ENCODE results near the gene VTI1A.

- TF ChIP-seq EZH2phosphoT487 (IDR thresholded peaks at IDR 0.05; ENCODE audit: low read length): no peak
- TF ChIP-seq, protein P1, sequence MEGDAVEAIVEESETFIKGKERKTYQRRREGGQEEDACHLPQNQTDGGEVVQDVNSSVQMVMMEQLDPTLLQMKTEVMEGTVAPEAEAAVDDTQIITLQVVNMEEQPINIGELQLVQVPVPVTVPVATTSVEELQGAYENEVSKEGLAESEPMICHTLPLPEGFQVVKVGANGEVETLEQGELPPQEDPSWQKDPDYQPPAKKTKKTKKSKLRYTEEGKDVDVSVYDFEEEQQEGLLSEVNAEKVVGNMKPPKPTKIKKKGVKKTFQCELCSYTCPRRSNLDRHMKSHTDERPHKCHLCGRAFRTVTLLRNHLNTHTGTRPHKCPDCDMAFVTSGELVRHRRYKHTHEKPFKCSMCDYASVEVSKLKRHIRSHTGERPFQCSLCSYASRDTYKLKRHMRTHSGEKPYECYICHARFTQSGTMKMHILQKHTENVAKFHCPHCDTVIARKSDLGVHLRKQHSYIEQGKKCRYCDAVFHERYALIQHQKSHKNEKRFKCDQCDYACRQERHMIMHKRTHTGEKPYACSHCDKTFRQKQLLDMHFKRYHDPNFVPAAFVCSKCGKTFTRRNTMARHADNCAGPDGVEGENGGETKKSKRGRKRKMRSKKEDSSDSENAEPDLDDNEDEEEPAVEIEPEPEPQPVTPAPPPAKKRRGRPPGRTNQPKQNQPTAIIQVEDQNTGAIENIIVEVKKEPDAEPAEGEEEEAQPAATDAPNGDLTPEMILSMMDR (IDR thresholded peaks at IDR 0.05; ENCODE audit: low read length): no peak
- TF ChIP-seq EZH2 (optimal IDR thresholded peaks at IDR 0.05; ENCODE audit: low read depth, low read length): no peak
Observed at GRCh38 chr10:112448888-112449287, 1.9 kb downstream of the VTI1A start.
